ENCODE results near the gene SMG6.
A peak's percentile ranks its signal among the peaks of the same experiment; 100 is the strongest.

The SMG6 gene

GRCh38 chr17:2230877-2231276 lies 72.7 kb downstream of the SMG6 start:
- Histone ChIP-seq H3K27ac (no peak overlapping the region), H3K9me3 (ENCODE audit: severe bottlenecking) (no peaks in the 10 kb centered on the region), H3K27me3 (ENCODE audit: insufficient read depth, low read depth, severe bottlenecking) (no peaks in the 10 kb centered on the region), H3K36me3 (peaks cover 18% of the 10 kb centered on the region), H3K4me3 (ENCODE audit: low read depth, low read length) (no peak overlapping the region)
- no peak for DNase-seq
- TF ChIP-seq CTCF (IDR thresholded peaks at IDR 0.05; ENCODE audit: low read depth, low read length), result no peak

GRCh38 chr17:2227025-2227699 lies 76.4 kb downstream of the SMG6 start:
- no peaks in the 10 kb centered on the region for H3K27me3 ChIP-seq (ENCODE audit: insufficient read depth, low read depth, severe bottlenecking)
- TF ChIP-seq CTCF (IDR thresholded peaks at IDR 0.05; ENCODE audit: low read depth, low read length), result no peak
- no peak overlapping the region for H3K27ac ChIP-seq
- no peak for DNase-seq
- H3K36me3 ChIP-seq, result peaks cover 7% of the 10 kb centered on the region
- no peak overlapping the region for H3K4me3 ChIP-seq (ENCODE audit: low read depth, low read length)
- no peaks in the 10 kb centered on the region for H3K9me3 ChIP-seq (ENCODE audit: severe bottlenecking)

DNA sequence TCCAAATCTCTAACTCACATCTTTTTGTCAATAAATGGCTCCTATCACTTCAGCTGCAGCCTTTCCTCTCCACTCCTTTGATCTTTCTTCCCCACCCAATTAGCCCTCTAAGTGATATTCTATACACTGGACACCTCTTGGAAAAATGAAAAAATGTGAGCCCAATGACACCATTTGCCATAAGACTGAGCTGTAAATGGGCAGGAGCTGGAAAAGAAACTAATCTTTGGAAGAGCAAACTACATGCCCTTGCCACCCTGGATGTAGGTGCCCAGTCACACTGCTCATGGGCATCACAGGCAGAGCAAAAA lies 80.0 kb downstream of the SMG6 start:
- H3K27ac ChIP-seq, result no peak overlapping the region
- H3K36me3 ChIP-seq, result peaks cover 16% of the 10 kb centered on the region
- no peaks in the 10 kb centered on the region for H3K27me3 ChIP-seq (ENCODE audit: insufficient read depth, low read depth, severe bottlenecking)
- H3K9me3 ChIP-seq (ENCODE audit: severe bottlenecking), result no peaks in the 10 kb centered on the region
- no peak overlapping the region for H3K4me3 ChIP-seq (ENCODE audit: low read depth, low read length)
- no peak for DNase-seq
- no peak for TF ChIP-seq CTCF (IDR thresholded peaks at IDR 0.05; ENCODE audit: low read depth, low read length)

GRCh38 chr17:2222901-2223616 lies 80.5 kb downstream of the SMG6 start:
- peak; percentile 59 for DNase-seq
- Histone ChIP-seq H3K36me3 (peaks cover 16% of the 10 kb centered on the region), H3K27ac (no peak overlapping the region), H3K9me3 (ENCODE audit: severe bottlenecking) (no peaks in the 10 kb centered on the region), H3K27me3 (ENCODE audit: insufficient read depth, low read depth, severe bottlenecking) (no peaks in the 10 kb centered on the region), H3K4me3 (ENCODE audit: low read depth, low read length) (no peak overlapping the region)
- no peak for TF ChIP-seq CTCF (IDR thresholded peaks at IDR 0.05; ENCODE audit: low read depth, low read length)

DNA sequence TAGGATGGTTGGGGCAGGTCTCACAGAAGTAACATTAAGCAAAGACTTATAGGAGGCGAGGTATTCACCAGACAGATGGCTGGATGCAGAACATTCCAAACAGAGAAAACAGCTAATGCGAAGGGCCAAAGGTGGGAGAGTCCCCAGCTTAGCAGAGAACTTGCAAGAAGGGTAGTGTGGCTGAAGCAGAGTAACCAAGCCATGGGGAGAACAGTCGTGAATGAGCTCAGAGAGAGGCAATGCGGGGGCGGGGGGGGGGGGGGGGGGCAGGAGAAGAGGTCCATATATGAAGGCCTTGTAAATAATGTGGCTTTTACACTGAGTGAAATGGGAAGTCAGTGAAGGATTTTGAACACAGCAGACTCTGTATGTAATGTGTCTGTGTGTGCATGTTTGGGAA lies 81.3 kb downstream of the SMG6 start:
- no peaks in the 10 kb centered on the region for H3K27me3 ChIP-seq (ENCODE audit: insufficient read depth, low read depth, severe bottlenecking)
- DNase-seq, result no peak
- no peak for TF ChIP-seq CTCF (IDR thresholded peaks at IDR 0.05; ENCODE audit: low read depth, low read length)
- H3K9me3 ChIP-seq (ENCODE audit: severe bottlenecking), result no peaks in the 10 kb centered on the region
- H3K27ac ChIP-seq, result no peak overlapping the region
- no peak overlapping the region for H3K4me3 ChIP-seq (ENCODE audit: low read depth, low read length)
- peaks cover 16% of the 10 kb centered on the region for H3K36me3 ChIP-seq
